GM18502 (cell line): ENCODE results near the gene NUP50.

Source experiments
- ATAC-seq: cut with Tn5 transposase; IDR thresholded peaks from one replicate; pipeline ENCODE4 v1.9.1; 2021; ENCODE audit warnings: mild to moderate bottlenecking; ENCODE audit not compliant: unreplicated experiment, poor library complexity

The NUP50 gene

DNA sequence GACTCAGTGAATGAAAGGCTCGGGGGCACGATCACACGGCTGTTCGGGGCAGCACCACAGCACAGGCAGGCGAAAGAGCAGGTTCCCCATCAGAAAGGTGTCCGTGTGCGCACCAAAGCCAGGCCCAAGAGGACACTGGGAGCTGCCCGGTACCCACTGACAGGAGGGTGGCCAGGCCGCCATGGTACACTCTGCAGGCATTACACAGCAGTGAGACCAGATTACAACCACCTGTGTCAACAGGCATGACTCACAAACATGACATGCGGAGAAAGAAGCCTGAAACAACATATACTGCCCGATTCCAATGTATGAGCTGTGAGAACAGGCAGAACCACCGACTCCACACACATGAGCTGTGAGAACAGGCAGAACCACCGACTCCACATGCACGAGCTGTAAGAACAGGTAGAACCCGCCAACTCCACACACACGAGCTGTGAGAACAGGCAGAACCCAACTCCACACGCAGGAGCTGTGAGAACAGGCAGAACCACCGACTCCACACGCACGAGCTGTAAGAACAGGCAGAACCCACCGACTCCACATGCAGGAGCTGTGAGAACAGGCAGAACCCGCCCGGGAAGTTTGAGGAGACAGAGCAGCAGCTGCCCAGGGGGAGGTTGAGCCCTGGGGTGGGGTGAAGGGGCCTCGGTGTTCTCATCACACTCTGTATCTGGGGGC, 44.4 kb downstream of the NUP50 start:
- ATAC-seq, result no peak

DNA sequence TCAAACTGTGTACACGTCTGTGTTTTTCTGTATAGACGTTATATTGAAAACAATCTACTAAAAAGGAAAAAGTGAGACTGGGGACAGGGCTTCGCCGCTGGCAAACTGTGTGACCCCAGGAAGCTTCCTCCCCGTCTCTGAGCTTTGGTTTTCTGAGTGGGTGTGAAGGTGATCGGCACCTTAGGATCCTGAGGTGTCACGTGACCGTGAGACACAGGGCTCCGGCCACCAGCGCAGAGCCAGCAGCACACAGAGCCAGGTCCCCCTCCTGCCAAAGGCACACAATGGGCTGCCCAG, 44.9 kb downstream of the NUP50 start:
- no peak for ATAC-seq

DNA sequence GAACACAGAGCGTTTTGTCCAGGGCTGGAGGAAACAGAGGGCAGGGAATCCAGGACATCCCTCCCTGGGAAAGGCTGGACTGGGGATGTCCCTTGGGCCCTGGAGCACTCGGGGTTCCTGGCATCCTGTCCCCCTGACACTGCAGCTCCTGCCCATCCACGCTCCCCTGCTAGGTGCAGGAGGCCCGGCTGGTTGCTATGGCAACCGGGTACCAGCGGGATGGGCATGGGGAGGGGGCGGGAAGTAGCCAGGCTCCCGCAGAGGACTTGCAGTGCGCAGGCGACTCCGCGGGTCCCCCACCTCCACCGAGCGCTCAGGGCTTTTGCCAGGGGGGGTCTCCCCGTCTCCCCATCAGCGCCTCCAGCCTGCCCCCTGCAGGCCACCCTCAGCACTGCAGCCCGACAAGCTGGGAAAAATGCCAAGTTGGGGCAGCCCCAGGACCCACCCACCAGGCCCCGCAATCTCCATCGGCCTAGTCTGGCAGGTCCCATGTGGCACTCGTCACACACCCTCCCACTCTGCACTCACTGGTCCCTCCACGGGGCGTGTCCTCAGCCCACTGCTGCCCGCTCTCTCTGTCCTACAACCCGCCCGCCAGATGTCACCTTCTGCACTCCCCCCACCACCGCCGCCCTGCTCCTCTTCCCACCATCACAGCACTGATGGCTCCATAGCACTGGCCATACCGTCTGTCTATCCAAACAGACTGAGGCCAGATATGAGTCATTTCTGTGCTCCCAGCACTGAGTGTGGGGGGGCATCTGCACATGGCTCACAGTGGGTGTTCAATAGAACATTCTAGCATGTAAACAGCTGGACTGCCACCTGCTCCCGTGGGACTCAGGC, 45.5 kb downstream of the NUP50 start:
- ATAC-seq, result no peak

DNA sequence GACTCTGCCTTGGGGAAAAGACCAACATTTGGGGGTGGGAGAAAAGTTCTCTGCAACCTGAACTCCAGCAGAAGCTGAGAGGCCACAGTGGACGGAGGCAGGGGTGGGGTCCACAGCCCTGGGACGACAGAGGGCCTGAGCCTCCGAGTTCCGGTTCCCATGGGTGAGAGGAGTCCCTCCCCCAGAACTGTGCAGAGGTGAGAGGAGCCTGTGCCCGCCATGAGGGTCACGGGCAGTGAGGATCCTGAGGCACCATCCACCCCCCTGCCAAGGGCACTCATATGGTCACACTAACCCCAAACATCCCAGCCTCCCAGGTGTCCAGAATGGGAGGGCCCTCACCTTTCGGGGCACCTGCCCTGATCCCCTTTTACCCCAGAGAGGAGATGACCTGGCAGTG, 46.4 kb downstream of the NUP50 start:
- no peak for ATAC-seq

DNA sequence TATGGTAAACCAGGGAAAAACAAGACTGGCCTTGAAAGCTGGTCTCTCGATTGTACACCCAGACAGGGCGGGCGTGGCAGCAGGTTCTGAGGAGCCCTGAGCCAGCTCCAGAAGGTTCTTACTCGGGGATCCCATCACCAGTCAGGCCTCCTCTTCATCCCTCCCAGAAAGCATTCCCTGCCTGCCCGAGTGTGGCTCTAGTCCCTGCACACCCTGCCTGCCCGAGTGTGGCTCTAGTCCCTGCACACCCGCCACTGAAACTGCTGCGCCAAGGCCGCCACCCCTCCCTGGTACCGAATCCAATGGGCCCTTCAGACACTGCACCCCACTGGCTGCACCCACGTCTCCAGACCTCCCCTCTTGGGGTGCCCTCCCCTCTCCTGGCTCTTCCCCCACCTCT, 46.9 kb downstream of the NUP50 start:
- ATAC-seq, result no peak

DNA sequence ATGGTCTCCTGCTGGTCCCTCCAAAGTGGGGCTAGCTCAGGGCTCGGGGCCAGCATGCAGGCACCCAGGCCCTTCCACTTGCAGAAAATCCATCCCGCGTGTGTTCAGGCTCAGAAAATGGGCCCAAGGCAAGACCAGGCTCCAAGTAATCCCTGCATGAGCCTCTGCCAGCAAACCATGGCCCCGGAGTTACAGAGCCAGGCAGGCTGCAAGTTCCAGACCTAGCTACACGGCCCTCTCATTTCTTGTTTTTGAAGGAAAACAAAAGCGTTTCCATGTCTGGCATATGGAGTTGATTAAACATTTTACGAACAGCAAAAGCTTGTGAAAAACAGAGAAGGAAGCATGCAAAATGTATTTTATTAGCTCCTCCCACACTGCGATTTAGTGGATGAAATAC, 47.3 kb downstream of the NUP50 start:
- ATAC-seq, result no peak

DNA sequence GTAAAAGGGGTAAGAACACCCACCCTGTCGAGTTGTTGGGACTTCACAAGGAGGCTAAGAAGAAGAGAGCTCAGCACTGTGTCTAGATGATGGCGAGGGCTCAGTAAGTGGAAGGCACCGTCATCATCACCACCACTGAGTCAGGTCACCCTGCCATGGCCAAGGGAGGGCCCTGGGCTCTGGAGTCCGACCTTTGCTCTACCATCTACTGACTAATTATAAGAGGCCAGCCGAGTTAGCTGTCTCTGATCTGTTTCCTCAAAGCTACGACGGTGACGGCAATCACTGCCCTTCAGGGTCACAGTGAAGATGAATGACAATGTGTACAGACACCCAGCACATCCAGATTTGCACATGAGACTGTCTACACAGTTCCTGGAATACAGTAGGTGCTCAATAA, 47.7 kb downstream of the NUP50 start:
- ATAC-seq, result no peak

DNA sequence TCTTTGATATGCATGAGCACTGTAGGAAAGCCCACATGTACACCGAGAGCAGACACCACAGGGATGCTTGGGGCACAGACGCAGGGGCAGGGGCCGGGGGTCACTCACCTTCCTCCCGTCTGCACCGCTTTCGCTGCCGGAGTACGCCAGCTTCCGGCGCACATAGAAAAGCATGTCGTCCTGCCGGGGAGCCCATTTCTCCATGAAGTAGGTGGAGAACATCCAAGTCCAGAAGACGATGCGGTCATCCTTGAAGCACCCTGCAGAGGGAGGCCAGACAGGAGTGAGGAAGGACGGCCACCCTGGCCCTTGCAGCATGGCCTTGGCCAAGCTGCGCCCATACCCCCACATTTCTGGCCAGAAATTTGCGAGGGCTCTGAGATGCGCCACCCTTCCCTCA, 48.1 kb downstream of the NUP50 start:
- no peak for ATAC-seq

DNA sequence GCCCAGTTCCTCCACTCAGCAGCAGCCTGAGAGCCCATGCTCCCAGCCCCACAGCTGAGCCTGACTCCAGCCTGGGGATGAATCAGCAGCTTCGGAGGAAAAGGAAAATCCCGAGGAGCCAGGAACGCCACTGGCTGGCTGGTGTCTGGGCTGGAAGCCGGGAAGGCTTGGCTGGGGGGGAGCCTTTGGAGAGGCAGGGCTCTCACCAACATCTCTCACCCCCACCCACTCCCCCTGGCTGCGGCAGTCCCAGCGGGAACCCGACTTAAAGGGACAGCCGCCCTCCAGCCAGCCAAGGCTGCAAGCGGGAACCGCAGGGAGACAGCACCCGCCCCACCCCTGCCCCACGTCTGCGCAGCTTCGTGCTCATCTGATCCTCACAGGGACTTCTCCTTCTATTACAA, 48.6 kb downstream of the NUP50 start:
- ATAC-seq, result no peak

DNA sequence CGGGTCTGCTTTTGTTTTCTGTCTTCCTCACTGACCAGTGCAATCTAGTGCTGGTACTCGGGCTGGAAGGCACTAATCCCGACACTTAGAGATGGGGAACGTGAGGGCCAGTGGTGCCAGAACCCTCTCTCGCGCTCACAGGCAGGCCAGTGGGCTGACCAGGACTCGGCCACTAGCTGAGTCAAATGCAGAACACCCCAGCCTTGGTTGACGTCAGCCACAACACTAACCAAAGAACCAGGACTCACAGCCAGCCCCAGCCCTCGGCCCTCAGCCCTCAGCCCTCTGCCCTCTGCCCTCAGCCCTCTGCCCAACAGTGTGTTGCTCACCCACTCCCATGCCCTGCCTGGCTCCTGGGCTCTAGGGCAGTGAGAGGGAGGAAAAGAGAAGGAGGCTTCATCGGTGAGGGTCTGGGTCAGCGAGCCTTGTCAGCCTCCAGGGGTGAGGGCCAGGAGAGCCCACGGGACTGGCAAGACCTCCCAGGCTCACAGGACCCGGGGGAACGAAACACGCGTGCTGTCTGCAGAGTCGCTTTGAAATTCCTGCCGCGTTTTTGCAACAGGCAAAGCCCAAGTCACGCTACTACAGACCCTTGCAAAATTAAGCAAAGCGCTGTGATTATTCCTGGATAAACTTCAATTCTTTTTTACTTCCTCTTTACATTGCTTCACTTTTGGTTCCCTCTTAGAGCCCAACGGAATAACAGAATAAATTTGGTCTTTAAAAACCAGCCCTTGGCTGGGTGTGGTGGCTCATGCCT, 49.4 kb downstream of the NUP50 start:
- no peak for ATAC-seq

DNA sequence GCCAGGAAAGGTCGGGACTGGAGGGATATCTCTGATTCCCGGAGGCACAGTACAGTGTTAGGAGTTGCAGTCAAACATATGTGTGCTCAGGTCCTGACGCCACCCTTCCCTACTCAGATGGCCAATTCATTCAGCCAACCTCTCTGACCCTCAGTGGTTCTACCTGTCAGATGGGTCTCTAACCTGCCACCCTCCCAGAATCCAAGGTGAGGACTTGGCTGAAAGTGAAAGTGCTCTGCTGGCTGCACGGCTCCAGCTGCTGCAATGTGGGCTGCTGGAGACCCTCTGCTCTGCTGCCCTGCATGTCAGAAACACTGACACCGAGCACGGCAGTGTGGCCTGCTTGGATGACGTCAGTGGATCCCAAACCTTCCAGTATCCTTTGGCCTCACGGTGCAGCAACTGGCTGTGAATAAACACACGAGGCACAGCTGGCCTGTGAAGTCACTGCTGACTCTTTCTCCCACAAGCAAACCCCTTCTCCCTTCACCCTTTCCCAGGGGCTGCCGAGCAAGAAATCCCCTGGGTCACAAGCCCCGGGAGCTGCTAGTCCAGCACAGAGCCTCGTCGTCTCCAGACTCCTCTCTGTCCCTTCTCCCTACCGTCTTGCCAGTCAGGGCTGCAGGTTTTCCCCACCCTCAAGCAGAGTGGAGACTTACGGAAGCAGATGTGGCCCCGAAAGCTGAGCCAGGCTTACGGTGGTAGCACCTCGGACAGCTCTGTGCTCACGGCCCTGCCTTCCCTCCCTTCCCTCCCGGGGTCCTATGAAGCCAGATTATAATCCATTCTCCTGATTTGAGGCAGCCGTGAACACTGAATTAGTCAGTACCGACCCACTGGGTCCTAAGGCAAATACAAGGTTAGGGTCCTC, 52.6 kb downstream of the NUP50 start:
- ATAC-seq, result no peak

DNA sequence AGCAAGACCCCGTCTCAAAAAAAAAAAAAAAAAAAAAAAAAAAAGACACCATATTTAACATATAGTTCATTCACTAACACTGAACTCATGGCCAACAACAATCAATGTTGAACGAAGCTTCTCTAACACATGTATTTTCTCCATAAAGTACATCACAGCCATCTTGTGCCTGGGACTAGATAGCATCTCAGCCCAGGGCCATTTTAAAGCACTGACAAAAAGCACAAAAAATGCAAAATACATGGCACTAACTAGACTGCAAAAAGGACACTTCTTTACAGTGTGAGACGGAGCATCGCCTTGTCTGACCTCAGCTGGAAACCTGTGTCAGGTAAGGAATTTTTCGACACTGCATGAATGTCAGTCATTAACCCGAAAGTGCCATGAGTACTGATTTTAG, 53.6 kb downstream of the NUP50 start:
- no peak for ATAC-seq

DNA sequence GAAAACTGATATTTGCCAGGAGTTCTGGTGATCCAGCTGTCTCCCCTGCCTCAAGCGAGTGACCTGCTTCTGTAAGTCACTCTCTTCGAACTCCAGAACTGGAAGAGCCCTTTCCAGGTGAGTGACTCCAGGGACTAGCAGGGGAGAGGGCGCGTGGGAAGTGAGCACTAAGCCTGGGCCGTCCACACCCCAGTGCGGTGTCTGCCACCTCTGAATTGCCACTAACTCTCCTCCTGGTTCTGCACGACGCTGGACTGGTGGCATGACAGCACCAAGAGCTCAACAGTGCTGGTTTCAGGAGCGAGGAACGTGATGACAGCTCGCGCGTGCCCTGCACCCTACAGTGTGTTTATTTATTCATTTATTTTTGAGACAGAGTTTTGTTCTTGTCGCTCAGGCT, 54.1 kb downstream of the NUP50 start:
- ATAC-seq, result no peak

DNA sequence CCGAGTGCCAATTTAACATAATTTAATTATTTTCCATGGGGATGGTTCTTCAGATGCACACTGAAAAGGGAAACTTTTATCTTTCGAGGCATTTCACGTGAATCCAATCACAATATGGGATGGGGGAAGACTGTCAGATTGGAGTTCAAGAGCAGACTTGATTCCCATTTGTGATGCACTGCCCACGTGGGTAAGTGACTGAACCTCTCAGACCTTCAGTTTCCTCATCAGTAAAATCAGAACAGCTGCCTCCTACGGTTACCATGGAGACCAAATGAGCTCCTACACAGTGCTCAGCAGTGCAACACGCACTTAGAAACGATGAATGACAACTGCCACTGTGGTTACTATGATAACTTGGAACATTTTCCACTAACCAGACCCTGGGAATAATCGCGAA, 55.3 kb downstream of the NUP50 start:
- no peak for ATAC-seq

DNA sequence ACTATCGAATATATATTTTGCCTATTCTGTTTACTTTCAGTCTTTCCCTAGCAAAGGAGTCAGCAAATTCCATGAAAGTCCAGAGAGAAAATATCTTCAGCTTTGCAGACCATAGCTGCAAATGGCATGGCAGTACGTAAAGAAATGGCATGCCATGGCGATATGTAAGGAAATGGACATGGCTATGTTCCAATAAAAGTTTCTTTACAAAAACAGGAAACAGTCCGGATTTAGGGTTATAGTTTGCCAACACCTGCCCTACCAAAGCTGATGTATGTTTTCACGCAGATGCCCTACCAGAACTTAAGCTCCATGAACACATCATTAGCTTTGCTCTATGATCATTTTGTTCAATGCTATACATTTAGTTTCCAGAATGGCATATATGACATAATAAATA, 57.5 kb downstream of the NUP50 start:
- ATAC-seq, result no peak

DNA sequence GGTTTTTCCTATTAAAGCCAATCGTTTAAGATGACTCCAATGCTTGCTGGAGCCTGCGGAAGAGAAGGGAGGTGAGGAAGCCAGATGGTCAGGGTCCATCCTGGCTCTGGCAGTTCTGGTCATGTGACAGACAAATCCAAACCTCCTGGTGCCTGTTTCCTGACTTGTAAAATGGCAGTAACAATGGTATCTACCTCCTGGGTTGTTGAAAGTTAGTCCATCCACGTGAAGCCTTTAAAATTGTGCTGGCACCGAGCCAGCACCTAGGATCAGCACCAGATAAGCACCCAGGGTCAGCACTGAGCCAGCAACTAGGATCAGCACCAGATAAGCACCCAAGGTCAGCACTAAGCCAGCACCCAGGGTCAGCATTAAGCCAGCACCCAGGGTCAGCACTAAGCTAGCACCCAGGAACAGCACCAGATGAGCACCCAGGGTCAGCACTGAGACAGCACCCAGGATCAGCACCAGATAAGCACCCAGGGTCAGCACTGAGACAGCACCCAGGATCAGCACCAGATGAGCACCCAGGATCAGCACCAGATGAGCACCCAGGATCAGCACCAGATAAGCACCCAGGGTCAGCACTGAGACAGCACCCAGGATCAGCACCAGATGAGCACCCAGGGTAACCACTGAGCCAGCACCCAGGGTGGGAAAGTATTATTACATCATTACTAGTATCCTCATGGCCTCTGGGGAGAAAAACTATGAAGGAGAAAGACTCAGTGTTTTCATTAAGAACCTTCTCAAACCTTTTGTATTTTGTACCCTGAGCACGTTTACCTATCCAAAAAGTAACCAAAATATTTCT, 59.8 kb downstream of the NUP50 start:
- no peak for ATAC-seq

DNA sequence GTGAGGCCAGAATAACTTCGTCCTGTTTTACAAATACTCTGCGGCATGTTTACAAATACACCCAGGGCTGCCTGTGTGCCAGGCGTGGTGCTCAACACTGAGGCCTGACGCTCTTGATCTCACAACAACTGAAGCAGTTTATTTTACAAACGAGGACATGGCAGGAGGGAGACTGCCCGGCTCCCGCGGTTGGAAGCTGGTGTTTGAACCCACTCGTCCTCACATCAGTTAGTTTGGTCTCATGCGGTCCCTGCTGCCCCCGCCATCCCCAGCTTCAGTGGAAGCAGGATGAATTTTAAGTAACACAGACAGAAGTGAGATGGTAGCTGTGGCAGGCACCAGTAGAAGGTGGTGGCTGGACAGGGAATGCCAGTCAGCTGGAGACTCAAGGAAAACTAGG, 60.6 kb downstream of the NUP50 start:
- no peak for ATAC-seq

DNA sequence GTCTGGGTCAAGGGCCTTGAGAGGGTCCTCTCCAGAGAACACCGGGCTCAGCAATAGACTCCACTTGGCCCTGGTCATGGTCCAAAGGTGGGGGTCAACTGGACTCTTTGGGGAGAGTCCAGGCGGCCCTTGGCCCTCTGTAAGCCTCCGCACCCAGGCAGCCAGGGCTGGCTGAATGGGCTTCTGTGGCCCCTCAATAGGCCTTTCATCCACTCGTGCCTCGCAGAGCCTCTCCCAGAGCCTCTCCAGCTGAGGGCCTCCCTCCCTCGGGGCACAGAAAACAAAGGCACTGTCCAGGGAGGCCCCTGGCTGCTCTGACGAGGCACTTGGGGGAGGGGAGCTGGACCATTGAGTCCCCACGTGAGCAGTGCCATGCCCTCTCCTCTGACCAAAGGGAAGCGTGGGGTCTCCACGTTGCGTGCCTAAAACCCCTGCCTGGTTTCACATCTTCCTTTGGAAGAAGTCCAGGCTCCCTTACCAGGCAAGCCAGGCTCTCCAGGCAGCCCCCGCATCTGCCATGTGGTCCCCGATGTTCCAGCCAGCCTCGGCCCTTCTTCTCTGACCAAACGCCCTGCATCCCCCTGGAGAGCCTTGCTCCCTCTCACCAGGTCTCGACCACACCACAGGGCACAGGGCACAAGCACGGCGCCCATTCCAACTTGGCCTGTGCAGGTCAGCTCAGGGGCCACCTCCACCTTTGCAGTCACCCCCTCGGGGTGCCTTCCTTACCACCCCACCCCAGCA, 61.4 kb downstream of the NUP50 start:
- ATAC-seq, result no peak
